Endothelial cell (in vitro differentiated cells): Measurements from ENCODE around the gene MPP3. TPM values are rescaled to one million over a fixed set of nuclear protein-coding genes. Genes with fewer than 3 reads are reported as not detected.

Source experiments
- DNase-seq: peaks from one replicate; pipeline ENCODE4 v3.0.0; 2021; ENCODE audit warnings: low spot score
- H3K27ac Mint-ChIP-seq: one replicate; pipeline ENCODE4 v1.8.0; 2021; ENCODE audit warnings: mixed read lengths, inconsistent platforms; ENCODE audit not compliant: unreplicated experiment
- H3K27me3 Mint-ChIP-seq: one replicate; pipeline ENCODE4 v1.8.0; 2021; ENCODE audit warnings: mild to moderate bottlenecking, moderate library complexity, mixed read lengths, inconsistent platforms; ENCODE audit not compliant: unreplicated experiment
- H3K36me3 Mint-ChIP-seq: one replicate; pipeline ENCODE4 v1.8.0; 2021; ENCODE audit warnings: mild to moderate bottlenecking, low read depth, mixed read lengths, inconsistent platforms; ENCODE audit not compliant: unreplicated experiment
- H3K4me1 Mint-ChIP-seq: one replicate; pipeline ENCODE4 v1.8.0; 2021; ENCODE audit warnings: mild to moderate bottlenecking, mixed read lengths, inconsistent platforms; ENCODE audit not compliant: unreplicated experiment
- H3K4me3 Mint-ChIP-seq: one replicate; pipeline ENCODE4 v1.8.0; 2021; ENCODE audit warnings: mild to moderate bottlenecking, mixed read lengths, inconsistent platforms; ENCODE audit not compliant: unreplicated experiment
- H3K9me3 Mint-ChIP-seq: one replicate; pipeline ENCODE4 v1.8.0; 2021; ENCODE audit warnings: mixed read lengths, inconsistent platforms; ENCODE audit not compliant: unreplicated experiment
- total RNA-seq: library from RNA; stranded (reverse); fragmentation: NEBNext Ultra II Directional; extraction: Animal tissue kit (Norgen Biotek cat#: 25700); gene quantifications from one replicate; pipeline ENCODE4 v1.2.1, GENCODE V29; 2021; ENCODE audit not compliant: unreplicated experiment
- TF ChIP-seq, protein P1 (sequence below): fragments of 200-600 bp; sonication (generic); IDR thresholded peaks from one replicate; pipeline ENCODE4 v1.5.0; 2021; ENCODE audit warnings: antibody characterized with exemption; ENCODE audit not compliant: unreplicated experiment

Gene MPP3
- total RNA-seq, 1 donor from 2014 or later = 5.2 TPM

DNA sequence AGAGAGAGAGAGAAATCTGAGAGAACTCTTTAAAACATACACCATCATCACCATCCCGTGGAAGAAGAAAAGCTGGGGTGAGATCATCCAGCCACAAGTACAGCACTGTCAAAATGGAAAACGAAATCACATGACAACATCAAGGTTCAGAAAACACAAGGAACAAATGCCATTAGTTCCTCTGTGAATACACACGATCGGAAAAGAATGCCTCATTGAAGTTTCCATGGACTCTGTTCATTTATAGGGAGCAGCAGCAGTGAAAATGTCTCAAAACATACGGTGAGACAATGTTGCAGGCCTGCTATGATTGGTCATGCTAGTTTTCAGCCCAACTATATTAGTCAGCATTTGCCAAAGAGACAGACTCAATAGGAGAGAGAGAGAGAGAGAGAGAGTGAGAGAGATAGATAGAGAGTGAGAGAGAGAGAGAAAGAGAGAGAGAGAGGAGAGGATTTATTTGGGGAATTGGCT lies 48.3 kb downstream of the MPP3 start:
- Mint-ChIP-seq H3K27me3 (peaks cover 2% of the 10 kb centered on the region), H3K4me1 (peaks cover 16% of the 10 kb centered on the region), H3K36me3 (no peaks in the 10 kb centered on the region), H3K9me3 (no peaks in the 10 kb centered on the region), H3K27ac (no peak overlapping the region), H3K4me3 (no peak overlapping the region)
- DNase-seq = no peak
- TF ChIP-seq, protein P1, sequence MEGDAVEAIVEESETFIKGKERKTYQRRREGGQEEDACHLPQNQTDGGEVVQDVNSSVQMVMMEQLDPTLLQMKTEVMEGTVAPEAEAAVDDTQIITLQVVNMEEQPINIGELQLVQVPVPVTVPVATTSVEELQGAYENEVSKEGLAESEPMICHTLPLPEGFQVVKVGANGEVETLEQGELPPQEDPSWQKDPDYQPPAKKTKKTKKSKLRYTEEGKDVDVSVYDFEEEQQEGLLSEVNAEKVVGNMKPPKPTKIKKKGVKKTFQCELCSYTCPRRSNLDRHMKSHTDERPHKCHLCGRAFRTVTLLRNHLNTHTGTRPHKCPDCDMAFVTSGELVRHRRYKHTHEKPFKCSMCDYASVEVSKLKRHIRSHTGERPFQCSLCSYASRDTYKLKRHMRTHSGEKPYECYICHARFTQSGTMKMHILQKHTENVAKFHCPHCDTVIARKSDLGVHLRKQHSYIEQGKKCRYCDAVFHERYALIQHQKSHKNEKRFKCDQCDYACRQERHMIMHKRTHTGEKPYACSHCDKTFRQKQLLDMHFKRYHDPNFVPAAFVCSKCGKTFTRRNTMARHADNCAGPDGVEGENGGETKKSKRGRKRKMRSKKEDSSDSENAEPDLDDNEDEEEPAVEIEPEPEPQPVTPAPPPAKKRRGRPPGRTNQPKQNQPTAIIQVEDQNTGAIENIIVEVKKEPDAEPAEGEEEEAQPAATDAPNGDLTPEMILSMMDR = no peak

DNA sequence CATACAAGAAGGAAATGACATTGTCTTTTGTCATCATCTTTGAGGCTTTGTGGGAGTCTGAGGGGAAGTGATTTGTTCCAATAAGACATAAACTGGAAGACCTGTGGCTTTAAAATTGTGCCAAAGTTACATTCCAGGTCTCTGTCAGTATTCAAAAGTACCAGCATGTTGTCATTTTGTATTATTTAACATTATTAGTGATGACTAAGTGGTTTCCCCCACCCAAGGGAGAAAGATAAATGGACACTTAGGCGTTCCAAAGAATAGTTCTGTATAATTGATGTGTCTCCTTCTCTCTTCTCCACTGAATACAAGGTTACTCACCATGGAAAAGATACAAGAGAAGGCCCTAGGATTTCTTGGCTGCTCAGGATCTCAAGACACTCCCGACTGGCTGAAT lies 48.9 kb downstream of the MPP3 start:
- Mint-ChIP-seq H3K36me3 (no peaks in the 10 kb centered on the region), H3K4me3 (no peak overlapping the region), H3K27me3 (peaks cover 3% of the 10 kb centered on the region), H3K4me1 (peaks cover 21% of the 10 kb centered on the region), H3K9me3 (no peaks in the 10 kb centered on the region), H3K27ac (no peak overlapping the region)
- DNase-seq = no peak
- TF ChIP-seq, protein P1 = no peak

DNA sequence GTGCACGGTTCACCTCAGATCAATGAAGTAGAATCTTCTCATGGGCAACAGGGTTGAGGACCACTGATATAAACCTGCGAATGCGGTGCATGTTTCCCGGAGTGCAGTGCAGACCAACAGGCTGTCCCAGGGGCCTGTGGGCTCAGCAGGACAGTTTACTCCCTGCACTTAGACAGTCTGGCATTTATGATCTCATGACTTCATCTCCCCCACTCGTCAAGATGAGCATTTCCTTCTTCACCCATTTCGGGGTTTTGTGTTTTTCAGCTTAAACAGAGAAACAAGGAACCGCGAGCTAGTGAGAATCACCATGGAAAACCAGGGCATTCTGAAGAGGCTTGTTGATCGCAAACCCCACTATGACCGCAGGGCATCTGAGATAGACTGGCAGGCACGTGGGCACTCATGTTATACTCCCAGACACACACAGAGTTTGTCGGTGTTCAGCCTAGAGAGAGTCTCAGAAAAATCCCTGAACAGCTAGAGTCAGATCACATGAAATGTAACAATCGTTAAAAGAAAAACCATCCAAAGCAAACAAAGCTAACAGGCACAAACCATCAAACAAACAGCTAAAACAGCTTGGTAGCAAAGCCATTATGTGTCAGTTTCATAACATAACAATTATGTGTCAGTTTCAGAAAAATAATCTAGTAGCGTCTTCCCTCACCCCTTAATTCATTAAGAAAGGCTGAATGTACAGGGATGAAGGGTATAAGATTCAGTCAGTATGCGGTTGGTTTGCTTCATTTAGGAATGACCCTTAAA lies 49.8 kb downstream of the MPP3 start:
- Mint-ChIP-seq H3K36me3 (no peaks in the 10 kb centered on the region), H3K4me3 (no peak overlapping the region), H3K4me1 (peaks cover 21% of the 10 kb centered on the region), H3K9me3 (no peaks in the 10 kb centered on the region), H3K27me3 (peaks cover 3% of the 10 kb centered on the region), H3K27ac (no peak overlapping the region)
- TF ChIP-seq, protein P1 = no peak
- no peak for DNase-seq

DNA sequence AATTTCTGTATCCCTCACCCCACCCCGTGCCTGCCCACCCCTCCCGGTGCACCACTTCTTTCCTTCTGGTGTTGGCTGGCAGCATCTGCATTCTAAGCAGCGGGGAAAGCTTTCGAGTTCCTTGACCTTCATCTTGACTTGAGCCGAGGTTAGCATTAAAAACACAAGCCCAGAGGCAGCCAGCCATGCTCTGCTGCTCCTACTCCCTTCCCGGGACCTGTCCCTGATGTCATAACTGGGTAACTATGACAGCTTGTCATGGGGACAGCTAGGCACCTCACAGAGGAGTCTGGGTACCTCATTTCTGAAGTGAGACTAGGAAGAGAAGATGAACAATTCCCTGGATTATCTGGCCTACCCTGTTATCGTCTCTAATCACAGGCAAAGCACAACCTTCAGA lies 52.8 kb downstream of the MPP3 start, which contains the start of gene CFAP97D1:
CFAP97D1 (plus strand) TSS at position 301 of the 400 bp plus-strand sequence; CDS start at position 329, 28 bp downstream.
- Mint-ChIP-seq H3K4me3 (peak within 1 kb of the TSS; percentile 86), H3K27ac (peak within 1 kb of the TSS; percentile 82), H3K27me3 (peaks cover 7% of the 10 kb centered on the region), H3K9me3 (no peaks in the 10 kb centered on the region), H3K36me3 (peaks cover 1% of the 10 kb centered on the region), H3K4me1 (peaks cover 21% of the 10 kb centered on the region)
- TF ChIP-seq, protein P1 = no peak
- no peak for DNase-seq
